ENCODE results near the gene CWC15. TPM values are rescaled to one million over a fixed set of nuclear protein-coding genes. Genes with fewer than 3 reads are reported as not detected.

CWC15 gene
- total RNA-seq, 2 donors from 2014 or later: 19.2 to 38.6 TPM

GRCh38 chr11:94958121-94958696 lies 15.1 kb downstream of the CWC15 start:
- DNase-seq (no peak), ATAC-seq (no peak)
- no peaks in the 10 kb centered on the region for H3K27me3 ChIP-seq
- peaks cover 0 to 17% of the 10 kb centered on the region in 2 donors for H3K36me3 ChIP-seq (replicated peaks in 1 of 2; ENCODE audit: insufficient read depth in 1 of 2, low read depth in 2 of 2)
- no peak overlapping the region for H3K27ac ChIP-seq
- TF ChIP-seq CTCF (IDR thresholded peaks at IDR 0.05): no peak
- TF ChIP-seq POLR2A (IDR thresholded peaks at IDR 0.05): no peak
- no peaks in the 10 kb centered on the region for H3K9me3 ChIP-seq
- no peaks in the 10 kb centered on the region for H3K4me1 ChIP-seq
- intact Hi-C loops (cut with DNase I): no loop called here
- H3K4me3 ChIP-seq: no peak overlapping the region
- WGBS, 2 donors: 42 to 48% methylated on average over 2 of the region's 2 CpGs

DNA sequence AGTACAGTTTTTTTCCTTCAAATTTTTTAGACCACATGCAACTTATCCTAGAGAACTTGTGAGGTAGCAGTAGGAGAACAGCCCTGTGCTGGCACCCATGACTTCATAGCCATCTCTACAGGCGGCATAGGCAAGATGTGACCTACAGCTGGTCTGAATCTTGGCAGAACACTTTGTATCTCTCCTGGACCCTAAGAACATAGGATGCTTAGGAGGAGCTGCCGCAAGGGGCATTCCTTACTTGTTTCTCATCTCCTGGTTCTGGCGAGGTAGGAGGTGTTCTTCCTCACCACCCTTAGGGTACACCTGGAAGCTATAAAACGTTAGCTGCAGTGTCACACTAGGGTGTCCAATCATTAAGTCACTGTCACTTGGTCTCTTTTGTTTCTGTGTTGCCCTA lies 16.4 kb downstream of the CWC15 start:
- no peak overlapping the region for H3K4me3 ChIP-seq
- DNase-seq (no peak), ATAC-seq (no peak)
- TF ChIP-seq CTCF (IDR thresholded peaks at IDR 0.05) (no peak), POLR2A (IDR thresholded peaks at IDR 0.05) (no peak)
- no peaks in the 10 kb centered on the region for H3K4me1 ChIP-seq
- H3K36me3 ChIP-seq (replicated peaks in 1 of 2; ENCODE audit: insufficient read depth in 1 of 2, low read depth in 2 of 2): peaks cover 0 to 8% of the 10 kb centered on the region in 2 donors
- 56 to 60% methylated on average over 4 of the region's 4 CpGs for WGBS, 2 donors
- H3K27me3 ChIP-seq: no peaks in the 10 kb centered on the region
- H3K9me3 ChIP-seq: no peaks in the 10 kb centered on the region
- intact Hi-C loops (cut with DNase I): no loop called here
- H3K27ac ChIP-seq: no peak overlapping the region

- H3K27me3 ChIP-seq: no peaks in the 10 kb centered on the region
- intact Hi-C loops (cut with DNase I): no loop called here
- no peaks in the 10 kb centered on the region for H3K36me3 ChIP-seq (replicated peaks in 1 of 2; ENCODE audit: insufficient read depth in 1 of 2, low read depth in 2 of 2)
- no peaks in the 10 kb centered on the region for H3K9me3 ChIP-seq
- no peak overlapping the region for H3K4me3 ChIP-seq
- TF ChIP-seq CTCF (IDR thresholded peaks at IDR 0.05) (no peak), POLR2A (IDR thresholded peaks at IDR 0.05) (no peak)
- ATAC-seq: no peak
- H3K27ac ChIP-seq: no peak overlapping the region
- DNase-seq: no peak
- 86 to 87% methylated on average over 1 of the region's 1 CpG for WGBS, 2 donors
- H3K4me1 ChIP-seq: no peaks in the 10 kb centered on the region
Measured at GRCh38 chr11:94954753-94955152, 18.6 kb downstream of the CWC15 start.

DNA sequence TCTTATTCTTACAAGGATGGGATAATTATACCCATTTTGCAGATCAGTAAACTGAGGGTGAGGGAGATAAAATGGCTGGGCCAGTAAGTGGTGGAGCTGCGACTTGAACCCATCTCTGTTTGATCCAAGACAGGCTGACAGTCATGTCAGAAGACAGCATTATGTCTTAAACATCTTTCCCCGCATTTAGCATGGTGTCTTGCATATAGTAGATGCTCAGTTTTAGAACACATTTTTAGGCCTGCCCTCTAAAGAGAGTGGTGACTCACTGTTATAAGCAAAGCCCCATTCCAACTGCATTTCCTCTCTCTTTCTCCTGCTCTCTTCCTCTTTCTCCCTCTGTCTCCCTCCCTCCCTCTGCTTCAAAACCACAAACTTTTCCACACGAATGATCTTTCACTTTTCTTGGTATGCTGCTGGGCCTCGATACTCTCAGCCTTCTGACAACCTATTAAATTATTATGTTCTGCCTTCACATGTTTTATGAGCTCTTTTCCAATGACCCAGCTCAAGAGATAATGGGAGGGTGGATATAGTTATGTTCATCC lies 25.2 kb downstream of the CWC15 start:
- DNase-seq: no peak
- no peak for ATAC-seq
- no peak for TF ChIP-seq CTCF (IDR thresholded peaks at IDR 0.05)
- no peak for TF ChIP-seq POLR2A (IDR thresholded peaks at IDR 0.05)
- WGBS, 2 donors: 60 to 67% methylated on average over 4 of the region's 4 CpGs
- Histone ChIP-seq H3K36me3 (replicated peaks in 1 of 2; ENCODE audit: insufficient read depth in 1 of 2, low read depth in 2 of 2) (no peaks in the 10 kb centered on the region), H3K27me3 (no peaks in the 10 kb centered on the region), H3K4me1 (no peaks in the 10 kb centered on the region), H3K9me3 (no peaks in the 10 kb centered on the region), H3K4me3 (no peak overlapping the region), H3K27ac (no peak overlapping the region)
- intact Hi-C loops (cut with DNase I): no loop called here

DNA sequence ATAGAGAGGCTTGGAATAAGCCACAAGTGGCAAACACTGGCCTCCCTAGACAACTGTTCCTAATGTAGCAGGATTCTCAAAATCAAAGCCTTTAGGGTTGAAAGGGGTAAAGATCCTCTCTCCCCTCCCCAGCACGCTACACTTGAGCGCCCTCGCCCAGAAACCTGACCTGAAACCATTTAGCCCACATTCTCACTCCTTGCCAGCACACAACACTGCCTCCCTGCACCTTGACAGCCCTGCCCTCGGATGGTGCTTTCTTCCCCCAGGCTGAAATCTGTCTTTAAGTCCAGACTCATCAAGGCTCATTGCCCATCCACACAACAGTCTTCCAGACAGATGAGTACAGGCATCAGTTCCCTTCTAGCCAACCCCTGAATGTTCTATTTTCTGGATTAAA lies 26.5 kb downstream of the CWC15 start:
- intact Hi-C loops (cut with DNase I): no loop called here
- H3K4me3 ChIP-seq: no peak overlapping the region

More for the DNA sequence above, 26.5 kb downstream of the CWC15 start:
- DNase-seq (no peak), ATAC-seq (no peak)
- Histone ChIP-seq H3K4me1 (no peaks in the 10 kb centered on the region), H3K27ac (no peak overlapping the region), H3K36me3 (replicated peaks in 1 of 2; ENCODE audit: insufficient read depth in 1 of 2, low read depth in 2 of 2) (no peaks in the 10 kb centered on the region), H3K27me3 (no peaks in the 10 kb centered on the region), H3K9me3 (no peaks in the 10 kb centered on the region)
- no peak for TF ChIP-seq POLR2A (IDR thresholded peaks at IDR 0.05)
- no peak for TF ChIP-seq CTCF (IDR thresholded peaks at IDR 0.05)
- 74 to 81% methylated on average over 4 of the region's 4 CpGs for WGBS, 2 donors

Data from body of pancreas (tissue), 4 donors.